Esophagus squamous epithelium (tissue), 5 donors: ENCODE results near the gene MEF2C. TPM values are rescaled to one million over a fixed set of nuclear protein-coding genes. Genes with fewer than 3 reads are reported as not detected.

Experiments used
- DNase-seq: peaks from one replicate; lab custom pipeline; 2025; lab: John Stamatoyannopoulos, UW
- H3K27ac ChIP-seq, 4 donors: fragments of 200-600 bp; sonication (generic); one replicate each; pipeline ENCODE4 v1.5.1; 2016 to 2019; ENCODE audit warnings: mild to moderate bottlenecking in 1 of 4
- H3K27me3 ChIP-seq, 4 donors: fragments of 200-600 bp; sonication (generic); 1 replicate in 3 of 4; 2 replicates in 1 of 4; pipeline versions ENCODE4 v1.5.1 to v1.6.0; 2017 to 2021; ENCODE audit warnings: antibody characterized with exemption in 1 of 4
- H3K36me3 ChIP-seq, 3 donors: fragments of 200-600 bp; sonication (generic); one replicate each; pipeline ENCODE4 v1.5.1; 2016 to 2019
- H3K4me1 ChIP-seq, 3 donors: fragments of 200-600 bp; sonication (generic); one replicate each; pipeline ENCODE4 v1.5.1; 2017 to 2019
- H3K4me3 ChIP-seq, 4 donors: fragments of 200-600 bp; sonication (generic); 1 replicate in 3 of 4; 2 replicates in 1 of 4; pipeline ENCODE4 v1.5.1; 2016 to 2019; ENCODE audit warnings: mild to moderate bottlenecking in 2 of 4, moderate library complexity in 1 of 4
- H3K9me3 ChIP-seq, 3 donors: fragments of 200-600 bp; sonication (generic); one replicate each; pipeline ENCODE4 v1.5.1; 2016 to 2019
- POLR2A ChIP-seq, 4 donors: fragments of 450-650 bp; IDR thresholded peaks; one replicate each; pipeline ENCODE4 v1.6.1; 2017; ENCODE audit warnings: antibody characterized with exemption in 4 of 4, mild to moderate bottlenecking in 4 of 4, moderate library complexity in 3 of 4
- WGBS, 2 donors: methylation state at CpG; one replicate each; pipeline ENCODE4 v1.1.5; 2018; 5-methylcytosine and 5-hydroxymethylcytosine counted together
- intact Hi-C: fragments of 100-400 bp; cut with DNase I; formaldehyde crosslinking; loops from one replicate; pipeline ENCODE4 v1.15.0; 2022
- small RNA-seq, 4 donors: library from RNA; depleted of rRNA; stranded (forward); fragments of <200 nt; gene quantifications; one replicate each; pipeline ENCODE3, GENCODE V24; 2016
- total RNA-seq, 4 donors: library from RNA; depleted of rRNA; stranded (reverse); fragments of >200 nt; gene quantifications; one replicate each; pipeline ENCODE4 v1.1.0, GENCODE V29; 2016
- TF ChIP-seq, protein P1 (sequence below), 6 experiments: fragments of 450-650 bp in 4 of 6; fragments of 200-600 bp in 2 of 6; sonication (generic) in 2 of 6; IDR thresholded peaks; one replicate each; pipeline ENCODE4 v1.5.1; 2016 to 2019; ENCODE audit warnings: antibody characterized with exemption in 6 of 6, mild to moderate bottlenecking in 4 of 6, moderate library complexity in 4 of 6
- donor health status: DM: yes; HTN: yes; CAD: no.

MEF2C gene
- total RNA-seq, 4 donors from 2014 or later, result 3.1 to 17.5 (median 9.9) TPM

DNA sequence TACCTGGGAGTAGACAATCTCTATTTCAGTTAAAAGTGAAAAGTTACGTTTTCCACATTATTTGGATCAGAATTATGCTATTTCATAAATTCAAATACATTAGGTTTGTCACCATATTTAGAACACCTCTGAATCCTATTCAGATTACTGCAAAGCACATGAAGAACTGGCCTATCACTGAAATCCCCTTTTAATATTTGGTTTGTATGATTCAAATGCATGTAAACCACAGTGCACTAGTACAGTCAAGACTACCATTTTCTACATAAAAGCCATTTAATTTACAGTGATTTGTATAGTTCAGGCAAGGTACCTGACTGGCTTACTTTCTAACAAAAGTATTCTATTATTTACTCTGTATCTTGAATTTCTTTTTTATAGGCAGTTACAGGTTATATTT, 212.5 kb downstream of the MEF2C start:
- intact Hi-C loops, result loop anchor here (10.0 kb wide), 1 partner anchor 526 kb away; no protein-coding TSS in a partner anchor
- WGBS, 2 donors, result 46 to 53% methylated on average over 1 of the region's 1 CpG
- no peak overlapping the region for H3K27ac ChIP-seq
- DNase-seq, result no peak
- peaks cover 21 to 54% (median 24%) of the 10 kb centered on the region in 3 donors for H3K4me1 ChIP-seq
- no peak overlapping the region for H3K4me3 ChIP-seq
- H3K27me3 ChIP-seq, result peaks cover 10 to 100% (median 63%) of the 10 kb centered on the region in 4 donors
- no peaks in the 10 kb centered on the region for H3K9me3 ChIP-seq
- TF ChIP-seq, protein P1, sequence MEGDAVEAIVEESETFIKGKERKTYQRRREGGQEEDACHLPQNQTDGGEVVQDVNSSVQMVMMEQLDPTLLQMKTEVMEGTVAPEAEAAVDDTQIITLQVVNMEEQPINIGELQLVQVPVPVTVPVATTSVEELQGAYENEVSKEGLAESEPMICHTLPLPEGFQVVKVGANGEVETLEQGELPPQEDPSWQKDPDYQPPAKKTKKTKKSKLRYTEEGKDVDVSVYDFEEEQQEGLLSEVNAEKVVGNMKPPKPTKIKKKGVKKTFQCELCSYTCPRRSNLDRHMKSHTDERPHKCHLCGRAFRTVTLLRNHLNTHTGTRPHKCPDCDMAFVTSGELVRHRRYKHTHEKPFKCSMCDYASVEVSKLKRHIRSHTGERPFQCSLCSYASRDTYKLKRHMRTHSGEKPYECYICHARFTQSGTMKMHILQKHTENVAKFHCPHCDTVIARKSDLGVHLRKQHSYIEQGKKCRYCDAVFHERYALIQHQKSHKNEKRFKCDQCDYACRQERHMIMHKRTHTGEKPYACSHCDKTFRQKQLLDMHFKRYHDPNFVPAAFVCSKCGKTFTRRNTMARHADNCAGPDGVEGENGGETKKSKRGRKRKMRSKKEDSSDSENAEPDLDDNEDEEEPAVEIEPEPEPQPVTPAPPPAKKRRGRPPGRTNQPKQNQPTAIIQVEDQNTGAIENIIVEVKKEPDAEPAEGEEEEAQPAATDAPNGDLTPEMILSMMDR (IDR thresholded peaks at IDR 0.05), result no peak
- TF ChIP-seq POLR2A (IDR thresholded peaks at IDR 0.05), result no peak
- no peaks in the 10 kb centered on the region for H3K36me3 ChIP-seq

- H3K27me3 ChIP-seq, result peaks cover 10 to 100% (median 60%) of the 10 kb centered on the region in 4 donors
- H3K9me3 ChIP-seq, result no peaks in the 10 kb centered on the region
- intact Hi-C loops, result loop anchor here (10.0 kb wide), 1 partner anchor 525 kb away; no protein-coding TSS in a partner anchor
- DNase-seq, result no peak
- peaks cover 11 to 44% (median 14%) of the 10 kb centered on the region in 3 donors for H3K4me1 ChIP-seq
- no peak overlapping the region for H3K4me3 ChIP-seq
- WGBS, 2 donors, result 44 to 49% methylated on average over 2 to 3 of the region's 3 CpGs
- TF ChIP-seq POLR2A (IDR thresholded peaks at IDR 0.05), result no peak
- TF ChIP-seq, protein P1 (IDR thresholded peaks at IDR 0.05), result no peak
- no peaks in the 10 kb centered on the region for H3K36me3 ChIP-seq
- no peak overlapping the region for H3K27ac ChIP-seq
Measured at GRCh38 chr5:88669371-88670050, 213.5 kb downstream of the MEF2C start.

- peaks cover 5 to 100% (median 55%) of the 10 kb centered on the region in 4 donors for H3K27me3 ChIP-seq
- no peak overlapping the region for H3K27ac ChIP-seq
- H3K4me3 ChIP-seq, result peak overlapping the region in 3 of 4 donors; percentile 33 to 65 (median 39)
- H3K9me3 ChIP-seq, result no peaks in the 10 kb centered on the region
- intact Hi-C loops, result no loop called here
- H3K4me1 ChIP-seq, result peaks cover 7 to 31% (median 10%) of the 10 kb centered on the region in 3 donors
- 11 to 16% methylated on average over 21 to 22 of the region's 23 CpGs for WGBS, 2 donors
- DNase-seq, result no peak
- no peak for TF ChIP-seq POLR2A (IDR thresholded peaks at IDR 0.05)
- TF ChIP-seq, protein P1 (IDR thresholded peaks at IDR 0.05), result no peak
- H3K36me3 ChIP-seq, result no peaks in the 10 kb centered on the region
Measured at GRCh38 chr5:88667496-88668201, 215.3 kb downstream of the MEF2C start.

Small RNAs within 50 kb of the gene (small RNA-seq; reads per million reads assigned to genes)
- gene AC008525.2, result 0 reads per million in 4 donors
